Thoracic aorta (tissue), 2 donors: Measurements from ENCODE around the gene COQ10B. TPM values are rescaled to one million over a fixed set of nuclear protein-coding genes. Genes with fewer than 3 reads are reported as not detected.

Experiments
- ATAC-seq: fragments of 150-250 bp; one replicate; pipeline ENCODE4 v1.8.0; 2017; ENCODE audit warnings: low read depth; ENCODE audit not compliant: insufficient number of reproducible peaks, low FRiP score
- DNase-seq: peaks from one replicate; pipeline ENCODE4 v3.0.0-alpha.2; 2020; ENCODE audit warnings: low spot score
- H3K27ac ChIP-seq, 2 donors: fragments of 200-600 bp; sonication (generic); 1 replicate in 1 of 2; 2 replicates in 1 of 2; pipeline ENCODE4 v1.5.1; 2016; ENCODE audit warnings: mild to moderate bottlenecking in 2 of 2, moderate library complexity in 2 of 2
- H3K27me3 ChIP-seq: fragments of 200-600 bp; sonication (generic); replicated peaks from 2 replicates; pipeline ENCODE4 v1.6.0; 2016; ENCODE audit warnings: mild to moderate bottlenecking; ENCODE audit not compliant: insufficient read depth
- H3K36me3 ChIP-seq: fragments of 200-600 bp; sonication (generic); one replicate; pipeline ENCODE4 v1.5.1; 2016
- H3K4me1 ChIP-seq, 2 donors: fragments of 200-600 bp; sonication (generic); 1 replicate in 1 of 2; 2 replicates in 1 of 2; pipeline versions ENCODE4 v1.5.1 to v1.6.0; 2016; ENCODE audit warnings: low read depth in 2 of 2, mild to moderate bottlenecking in 1 of 2; ENCODE audit not compliant: control insufficient read depth in 1 of 2
- H3K4me3 ChIP-seq: fragments of 200-600 bp; sonication (generic); 2 replicates; pipeline ENCODE4 v1.5.1; 2016; ENCODE audit warnings: mild to moderate bottlenecking
- H3K9me3 ChIP-seq: fragments of 200-600 bp; sonication (generic); 2 replicates; pipeline ENCODE4 v1.5.1; 2016
- CTCF ChIP-seq: fragments of 200-600 bp; sonication (generic); IDR thresholded peaks from one replicate; pipeline ENCODE4 v1.5.1; 2019; ENCODE audit warnings: antibody characterized with exemption
- total RNA-seq, 2 donors: library from RNA; depleted of rRNA; stranded (reverse); fragments of >200 nt; gene quantifications; one replicate each; pipeline versions ENCODE4 v1.1.0 to v1.2.3, GENCODE V29; 2016

COQ10B gene
- total RNA-seq, 2 donors from 2014 or later, result 41.6 to 42.8 TPM

GRCh38 chr2:197452754-197453122, 614 bp upstream of the COQ10B start:
- H3K4me3 ChIP-seq, result peak overlapping the region; percentile 83
- no peak for DNase-seq
- peaks cover 12 to 21% of the 10 kb centered on the region in 2 donors for H3K4me1 ChIP-seq
- no peak for ATAC-seq
- TF ChIP-seq CTCF, result no peak
- no peaks in the 10 kb centered on the region for H3K36me3 ChIP-seq
- H3K9me3 ChIP-seq, result no peaks in the 10 kb centered on the region
- H3K27me3 ChIP-seq, result no peaks in the 10 kb centered on the region
- peak overlapping the region; percentile 92 to 99 for H3K27ac ChIP-seq

GRCh38 chr2:197453914-197454398, 604 bp downstream of the COQ10B start:
- Histone ChIP-seq H3K36me3 (no peaks in the 10 kb centered on the region), H3K9me3 (no peaks in the 10 kb centered on the region), H3K4me1 (peaks cover 15 to 22% of the 10 kb centered on the region in 2 donors), H3K27me3 (no peaks in the 10 kb centered on the region), H3K4me3 (peak overlapping the region; percentile 83), H3K27ac (peak overlapping the region; percentile 99 to 100)
- DNase-seq (no peak), ATAC-seq (no peak)
- no peak for TF ChIP-seq CTCF

DNA sequence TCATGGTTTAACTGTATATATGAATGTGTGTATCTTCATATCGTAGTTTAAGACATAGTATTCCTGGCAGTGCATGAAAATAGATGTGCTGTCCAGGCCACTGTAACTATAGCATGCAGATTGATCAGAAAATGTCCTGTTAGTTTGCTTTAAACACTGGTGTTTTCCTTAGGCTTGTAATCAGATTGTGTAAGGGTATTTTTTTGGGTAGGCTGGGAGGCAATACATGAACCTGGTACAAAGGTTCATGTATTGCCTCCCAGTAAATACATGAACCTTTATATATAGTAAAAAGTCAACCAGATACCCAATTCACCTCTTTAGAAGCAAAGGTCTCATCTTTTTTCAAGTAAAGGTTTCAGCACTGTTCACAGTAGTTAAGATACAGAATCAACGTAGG, 1.6 kb downstream of the COQ10B start:
- no peak for TF ChIP-seq CTCF
- no peaks in the 10 kb centered on the region for H3K27me3 ChIP-seq
- peaks cover 18 to 32% of the 10 kb centered on the region in 2 donors for H3K4me1 ChIP-seq
- DNase-seq, result no peak
- H3K36me3 ChIP-seq, result peaks cover 2% of the 10 kb centered on the region
- no peak for ATAC-seq
- peak overlapping the region; percentile 83 for H3K4me3 ChIP-seq
- H3K9me3 ChIP-seq, result no peaks in the 10 kb centered on the region
- peak overlapping the region in 1 of 2 donors; percentile 99 for H3K27ac ChIP-seq

- ATAC-seq, result no peak
- DNase-seq, result no peak
- Histone ChIP-seq H3K4me3 (peak overlapping the region; percentile 83), H3K36me3 (peaks cover 6% of the 10 kb centered on the region), H3K27me3 (no peaks in the 10 kb centered on the region), H3K9me3 (no peaks in the 10 kb centered on the region), H3K4me1 (peaks cover 18 to 34% of the 10 kb centered on the region in 2 donors), H3K27ac (no peak overlapping the region)
- TF ChIP-seq CTCF, result no peak
Observed at GRCh38 chr2:197455428-197455827, 2.1 kb downstream of the COQ10B start.

- Histone ChIP-seq H3K27ac (no peak overlapping the region), H3K4me1 (peaks cover 13 to 16% of the 10 kb centered on the region in 2 donors), H3K4me3 (no peak overlapping the region), H3K9me3 (no peaks in the 10 kb centered on the region), H3K27me3 (no peaks in the 10 kb centered on the region), H3K36me3 (peaks cover 25% of the 10 kb centered on the region)
- DNase-seq (no peak), ATAC-seq (no peak)
- TF ChIP-seq CTCF, result no peak
Observed at GRCh38 chr2:197460649-197461048, 7.3 kb downstream of the COQ10B start.
